ENCODE results near the gene POPDC3. TPM values are rescaled to one million over a fixed set of nuclear protein-coding genes. Genes with fewer than 3 reads are reported as not detected.

POPDC3 gene
- total and polyA plus RNA-seq, 2 donors (not counting 1 experiment from before 2014, with no cell fraction given) = not detected

GRCh38 chr6:105194591-105194990 lies 14.8 kb upstream of the POPDC3 start:
- Histone ChIP-seq H3K27me3 (replicated peaks in 1 of 4; ENCODE audit: control extremely low read depth in 1 of 4, control insufficient read depth in 3 of 4, insufficient read depth in 4 of 4, low read length in 3 of 4) (peaks cover 0 to 6% (median 2%) of the 10 kb centered on the region in 4 experiments), H3K9me3 (ENCODE audit: control extremely low read depth in 1 of 3, control insufficient read depth in 2 of 3, insufficient read depth in 1 of 3, low read length in 2 of 3) (no peaks in the 10 kb centered on the region), H4K20me1 (ENCODE audit: control insufficient read depth, insufficient read depth, low read length, poor library complexity, severe bottlenecking) (no peaks in the 10 kb centered on the region), H2AFZ (ENCODE audit: insufficient read depth, low read depth, low read length, poor library complexity, severe bottlenecking) (no peak overlapping the region), H3K9ac (ENCODE audit: low read length) (no peak overlapping the region), H3K27ac (ENCODE audit: low read length in 2 of 2) (no peak overlapping the region), H3K4me1 (ENCODE audit: control insufficient read depth in 2 of 2, insufficient read depth in 2 of 2, low read length in 2 of 2) (no peaks in the 10 kb centered on the region), H3K36me3 (replicated peaks in 1 of 2; ENCODE audit: control extremely low read depth in 1 of 2, control insufficient read depth in 1 of 2, extremely low read depth in 1 of 2, insufficient read depth in 2 of 2, low read length in 1 of 2) (no peaks in the 10 kb centered on the region), H3K4me3 (ENCODE audit: control extremely low read depth in 1 of 5, extremely low read depth in 1 of 5, insufficient read depth in 1 of 5, low read depth in 2 of 5, low read length in 4 of 5) (no peak overlapping the region), H3K79me2 (ENCODE audit: control insufficient read depth, insufficient read depth, low read length) (no peaks in the 10 kb centered on the region), H3K4me2 (replicated peaks; ENCODE audit: low read depth, low read length, poor library complexity, severe bottlenecking) (no peak overlapping the region)
- TF ChIP-seq EZH2 (IDR thresholded peaks at IDR 0.05; ENCODE audit: borderline replicate concordance, insufficient read depth, low read depth, low read length, poor library complexity, severe bottlenecking) = no peak
- TF ChIP-seq CTCF (IDR thresholded peaks at IDR 0.05) = no peak
- DNase-seq (no peak), ATAC-seq (ENCODE audit: low read depth) (no peak)
- POLR2A ChIA-PET = no interaction called here
- Mint-ChIP-seq H3K4me3 (no peak overlapping the region), H3K4me1 (no peaks in the 10 kb centered on the region), H3K9me3 (ENCODE audit: insufficient read depth) (no peaks in the 10 kb centered on the region), H3K27me3 (peaks cover 9% of the 10 kb centered on the region), H3K27ac (no peak overlapping the region)
- CTCF ChIA-PET = no interaction called here
- intact Hi-C loops (cut with micrococcal nuclease) = no loop called here
- WGBS (ENCODE audit: insufficient coverage) = 86% methylated on average over 1 of the region's 3 CpGs

- ChIA-PET CTCF (no interaction called here), POLR2A (no interaction called here)
- H3K4me3 Mint-ChIP-seq = no peak overlapping the region
- Histone ChIP-seq H3K4me1 (ENCODE audit: control insufficient read depth in 2 of 2, insufficient read depth in 2 of 2, low read length in 2 of 2) (no peaks in the 10 kb centered on the region), H3K9me3 (ENCODE audit: control extremely low read depth in 1 of 3, control insufficient read depth in 2 of 3, insufficient read depth in 1 of 3, low read length in 2 of 3) (no peaks in the 10 kb centered on the region), H4K20me1 (ENCODE audit: control insufficient read depth, insufficient read depth, low read length, poor library complexity, severe bottlenecking) (no peaks in the 10 kb centered on the region), H3K4me3 (ENCODE audit: control extremely low read depth in 1 of 5, extremely low read depth in 1 of 5, insufficient read depth in 1 of 5, low read depth in 2 of 5, low read length in 4 of 5) (no peak overlapping the region), H3K27ac (ENCODE audit: low read length in 2 of 2) (no peak overlapping the region), H3K9ac (ENCODE audit: low read length) (no peak overlapping the region), H3K27me3 (replicated peaks in 1 of 4; ENCODE audit: control extremely low read depth in 1 of 4, control insufficient read depth in 3 of 4, insufficient read depth in 4 of 4, low read length in 3 of 4) (peaks cover 0 to 6% (median 2%) of the 10 kb centered on the region in 4 experiments), H2AFZ (ENCODE audit: insufficient read depth, low read depth, low read length, poor library complexity, severe bottlenecking) (no peak overlapping the region), H3K36me3 (replicated peaks in 1 of 2; ENCODE audit: control extremely low read depth in 1 of 2, control insufficient read depth in 1 of 2, extremely low read depth in 1 of 2, insufficient read depth in 2 of 2, low read length in 1 of 2) (no peaks in the 10 kb centered on the region), H3K79me2 (ENCODE audit: control insufficient read depth, insufficient read depth, low read length) (no peaks in the 10 kb centered on the region), H3K4me2 (replicated peaks; ENCODE audit: low read depth, low read length, poor library complexity, severe bottlenecking) (no peak overlapping the region)
- TF ChIP-seq EZH2 (IDR thresholded peaks at IDR 0.05; ENCODE audit: borderline replicate concordance, insufficient read depth, low read depth, low read length, poor library complexity, severe bottlenecking) (no peak), CTCF (IDR thresholded peaks at IDR 0.05) (no peak)
- ATAC-seq (ENCODE audit: low read depth) = no peak
- intact Hi-C loops (cut with micrococcal nuclease) = no loop called here
- no peak overlapping the region for H3K27ac Mint-ChIP-seq
- H3K9me3 Mint-ChIP-seq (ENCODE audit: insufficient read depth) = no peaks in the 10 kb centered on the region
- no peaks in the 10 kb centered on the region for H3K4me1 Mint-ChIP-seq
- DNase-seq = no peak
- 86% methylated on average over 1 of the region's 1 CpG for WGBS (ENCODE audit: insufficient coverage)
- H3K27me3 Mint-ChIP-seq = peaks cover 14% of the 10 kb centered on the region
Measured at GRCh38 chr6:105194106-105194505, 14.3 kb upstream of the POPDC3 start.
